ENCODE measurements around the gene LANCL3.

- TF ChIP-seq CTCF (IDR thresholded peaks at IDR 0.05) (no peak), POLR2A (IDR thresholded peaks at IDR 0.05) (no peak)
These were observed 18.0 kb upstream of the LANCL3 start for GRCh38 chrX:37553476-37553875.
